ENCODE results near the gene AEN. TPM values are rescaled to one million over a fixed set of nuclear protein-coding genes. Genes with fewer than 3 reads are reported as not detected.
A peak's percentile ranks its signal among the peaks of the same experiment; 100 is the strongest.

The AEN gene
- total and polyA plus RNA-seq, 8 donors = 1.8 to 35.3 (median 14.3) TPM

DNA sequence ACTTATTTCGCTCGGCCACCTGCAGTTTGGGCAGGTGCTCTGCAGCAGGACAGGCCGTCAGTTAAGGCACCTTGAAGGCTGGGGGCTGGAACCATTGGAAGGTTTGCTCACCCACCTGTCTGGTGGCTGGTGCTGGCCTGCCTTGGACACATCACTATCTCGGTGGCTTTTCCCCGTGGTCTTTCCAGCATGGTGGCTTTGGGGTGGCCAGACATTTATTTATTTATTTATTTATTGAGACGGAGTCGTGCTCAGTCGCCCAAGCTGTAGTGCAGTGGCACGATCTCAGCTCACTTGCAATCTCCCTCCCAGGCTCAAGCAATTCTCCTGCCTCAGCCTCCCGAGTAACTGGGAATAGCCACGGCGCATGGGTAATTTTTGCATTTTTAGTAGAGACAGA lies 29.4 kb downstream of the AEN start:
- Histone ChIP-seq H3K36me3 (peaks cover 0 to 43% (median 18%) of the 10 kb centered on the region in 4 donors), H3K27me3 (no peaks in the 10 kb centered on the region), H3K9me3 (no peaks in the 10 kb centered on the region), H3K27ac (peak overlapping the region; percentile 72 to 89 (median 84)), H3K4me1 (peaks cover 21 to 54% (median 49%) of the 10 kb centered on the region in 4 donors), H3K4me3 (no peak overlapping the region)
- DNase-seq = no peak
- intact Hi-C loops (cut with DNase I; ENCODE audit: low total_unique reads) = no loop called here
- no peak for TF ChIP-seq EP300 (IDR thresholded peaks at IDR 0.05)
- TF ChIP-seq, protein P1, sequence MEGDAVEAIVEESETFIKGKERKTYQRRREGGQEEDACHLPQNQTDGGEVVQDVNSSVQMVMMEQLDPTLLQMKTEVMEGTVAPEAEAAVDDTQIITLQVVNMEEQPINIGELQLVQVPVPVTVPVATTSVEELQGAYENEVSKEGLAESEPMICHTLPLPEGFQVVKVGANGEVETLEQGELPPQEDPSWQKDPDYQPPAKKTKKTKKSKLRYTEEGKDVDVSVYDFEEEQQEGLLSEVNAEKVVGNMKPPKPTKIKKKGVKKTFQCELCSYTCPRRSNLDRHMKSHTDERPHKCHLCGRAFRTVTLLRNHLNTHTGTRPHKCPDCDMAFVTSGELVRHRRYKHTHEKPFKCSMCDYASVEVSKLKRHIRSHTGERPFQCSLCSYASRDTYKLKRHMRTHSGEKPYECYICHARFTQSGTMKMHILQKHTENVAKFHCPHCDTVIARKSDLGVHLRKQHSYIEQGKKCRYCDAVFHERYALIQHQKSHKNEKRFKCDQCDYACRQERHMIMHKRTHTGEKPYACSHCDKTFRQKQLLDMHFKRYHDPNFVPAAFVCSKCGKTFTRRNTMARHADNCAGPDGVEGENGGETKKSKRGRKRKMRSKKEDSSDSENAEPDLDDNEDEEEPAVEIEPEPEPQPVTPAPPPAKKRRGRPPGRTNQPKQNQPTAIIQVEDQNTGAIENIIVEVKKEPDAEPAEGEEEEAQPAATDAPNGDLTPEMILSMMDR (IDR thresholded peaks at IDR 0.05) = peak in 1 of 7 experiments; percentile 20
- WGBS, 5 donors = 79 to 87% (median 82%) methylated on average over 12 of the region's 12 CpGs

DNA sequence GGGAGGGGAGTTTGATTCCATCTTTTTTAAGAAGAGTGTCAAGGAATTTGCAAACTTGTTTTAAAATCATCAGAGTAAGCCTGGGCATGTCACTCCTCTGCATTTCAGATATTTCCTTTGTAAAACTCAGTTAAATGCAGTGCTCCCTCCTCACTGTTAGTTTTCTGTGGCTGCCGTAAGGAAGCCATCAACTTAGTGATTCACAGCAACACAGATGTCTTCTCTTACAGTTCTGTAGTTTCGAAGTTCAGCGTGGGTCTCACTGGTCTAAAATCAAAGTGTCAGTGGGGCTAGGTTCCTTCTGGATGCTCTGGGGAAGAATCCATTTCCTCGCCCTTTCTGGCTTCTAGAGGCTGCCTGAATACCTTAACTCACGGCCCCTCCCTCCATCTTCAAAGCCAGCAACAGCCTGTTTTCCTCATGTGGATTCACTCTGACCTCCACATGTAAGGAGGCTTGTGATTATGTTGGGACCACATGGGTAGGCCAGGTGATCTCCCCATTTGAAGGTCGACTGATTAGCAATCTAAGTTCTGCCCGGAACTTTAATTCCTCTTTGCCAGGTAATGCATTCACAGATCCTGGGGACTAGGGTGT lies 30.1 kb downstream of the AEN start:
- H3K27me3 ChIP-seq = no peaks in the 10 kb centered on the region
- intact Hi-C loops (cut with DNase I; ENCODE audit: low total_unique reads) = no loop called here
- peak overlapping the region in 4 of 5 donors; percentile 72 to 89 (median 84) for H3K27ac ChIP-seq
- WGBS, 5 donors = 70 to 80% (median 71%) methylated on average over 7 of the region's 7 CpGs
- H3K9me3 ChIP-seq = no peaks in the 10 kb centered on the region
- peaks cover 21 to 50% (median 47%) of the 10 kb centered on the region in 4 donors for H3K4me1 ChIP-seq
- peak in 1 of 2 donors; percentile 55 for DNase-seq
- no peak overlapping the region for H3K4me3 ChIP-seq
- peaks cover 0 to 43% (median 18%) of the 10 kb centered on the region in 4 donors for H3K36me3 ChIP-seq
- TF ChIP-seq, protein P1 (IDR thresholded peaks at IDR 0.05) = no peak
- TF ChIP-seq POLR2AphosphoS5 (IDR thresholded peaks at IDR 0.05) = peak in 1 of 3 donors; percentile 42

DNA sequence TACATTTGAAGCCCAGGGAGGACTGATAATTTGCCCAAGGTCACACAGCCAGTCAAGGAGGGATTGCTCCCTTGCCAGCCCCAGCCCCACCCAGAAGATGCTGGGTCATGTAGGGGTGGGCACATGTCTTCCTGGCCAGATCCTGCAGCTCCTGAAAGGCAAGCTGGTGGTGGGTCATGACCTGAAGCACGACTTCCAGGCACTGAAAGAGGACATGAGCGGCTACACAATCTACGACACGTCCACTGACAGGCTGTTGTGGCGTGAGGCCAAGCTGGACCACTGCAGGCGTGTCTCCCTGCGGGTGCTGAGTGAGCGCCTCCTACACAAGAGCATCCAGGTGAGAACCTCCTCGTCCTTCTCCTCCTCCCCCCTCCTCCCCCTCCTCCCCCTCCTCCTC lies 30.8 kb downstream of the AEN start:
- Histone ChIP-seq H3K4me1 (peaks cover 20 to 45% (median 42%) of the 10 kb centered on the region in 4 donors), H3K27me3 (no peaks in the 10 kb centered on the region), H3K27ac (peak overlapping the region in 3 of 5 donors; percentile 45 to 89 (median 51)), H3K36me3 (peaks cover 0 to 43% (median 18%) of the 10 kb centered on the region in 4 donors), H3K9me3 (no peaks in the 10 kb centered on the region), H3K4me3 (no peak overlapping the region)
- no peak for TF ChIP-seq POLR2A (IDR thresholded peaks at IDR 0.05)
- no peak for TF ChIP-seq EP300 (IDR thresholded peaks at IDR 0.05)
- no peak for TF ChIP-seq POLR2AphosphoS5 (IDR thresholded peaks at IDR 0.05)
- TF ChIP-seq, protein P1 (IDR thresholded peaks at IDR 0.05) = no peak
- intact Hi-C loops (cut with DNase I; ENCODE audit: low total_unique reads) = no loop called here
- WGBS, 5 donors = 83 to 92% (median 89%) methylated on average over 9 of the region's 9 CpGs
- DNase-seq = no peak

DNA sequence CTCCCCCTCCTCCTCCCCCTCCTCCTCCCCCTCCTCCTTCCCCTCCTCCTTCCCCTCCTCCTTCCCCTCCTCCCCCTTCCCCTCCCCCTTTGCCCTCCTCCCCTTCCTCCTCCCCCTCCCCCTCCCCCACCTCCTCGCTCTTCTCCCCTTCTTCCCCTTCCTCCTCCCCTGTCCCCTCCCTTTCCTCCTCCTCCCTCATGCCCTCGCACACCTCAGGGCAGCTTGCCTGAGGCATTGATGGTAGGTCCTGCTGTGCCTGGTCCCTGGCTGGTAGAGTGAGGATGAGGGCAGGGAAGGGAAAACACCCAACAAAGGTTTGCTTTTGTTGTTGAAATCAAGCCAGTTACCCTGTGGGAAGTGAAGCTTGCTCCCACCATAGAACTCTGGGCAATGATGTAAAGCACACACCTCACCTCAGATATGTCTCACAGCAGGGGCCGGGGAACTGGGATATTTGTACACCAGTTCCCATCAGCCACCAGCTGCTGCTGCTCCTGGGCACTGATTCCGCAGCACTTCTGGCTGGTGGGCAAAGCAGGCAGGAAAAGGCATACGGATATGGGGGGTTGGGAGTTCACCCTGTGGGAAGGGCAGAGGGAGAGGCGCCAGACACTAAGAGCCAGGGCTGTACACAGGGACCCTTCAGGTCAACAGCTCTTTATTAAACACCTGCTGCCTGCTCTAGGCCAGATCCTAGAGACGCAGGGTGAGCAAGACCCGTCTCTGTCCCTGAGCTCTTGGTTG lies 31.5 kb downstream of the AEN start:
- peak in 1 of 2 donors; percentile 13 for DNase-seq
- TF ChIP-seq EP300 (IDR thresholded peaks at IDR 0.05) = no peak
- no peak for TF ChIP-seq POLR2AphosphoS5 (IDR thresholded peaks at IDR 0.05)
- TF ChIP-seq POLR2A (IDR thresholded peaks at IDR 0.05) = no peak
- TF ChIP-seq, protein P1 (IDR thresholded peaks at IDR 0.05) = no peak
- H3K9me3 ChIP-seq = no peaks in the 10 kb centered on the region
- H3K27me3 ChIP-seq = no peaks in the 10 kb centered on the region
- no peak overlapping the region for H3K27ac ChIP-seq
- H3K36me3 ChIP-seq = peaks cover 0 to 43% (median 18%) of the 10 kb centered on the region in 4 donors
- WGBS, 5 donors = 77 to 83% (median 78%) methylated on average over 6 to 7 of the region's 8 CpGs
- intact Hi-C loops (cut with DNase I; ENCODE audit: low total_unique reads) = no loop called here
- H3K4me1 ChIP-seq = peaks cover 17 to 45% (median 39%) of the 10 kb centered on the region in 4 donors
- H3K4me3 ChIP-seq = no peak overlapping the region
